NCI-H446 (cell line): Measurements from ENCODE around the gene LRRC47.
"Not testable (repeated sequence)": the region's sequence is repeated elsewhere in the genome, so short reads cannot be mapped to it uniquely, and the experiment has no call there.

Experiments used
- DNase-seq, 2 experiments: peaks; one replicate each; lab custom pipeline; 2025; lab: John Stamatoyannopoulos, UW

Gene LRRC47

GRCh38 chr1:3814771-3815561, 18.7 kb upstream of the LRRC47 start:
- no peak for DNase-seq

GRCh38 chr1:3814065-3814464, 17.8 kb upstream of the LRRC47 start:
- no peak for DNase-seq

GRCh38 chr1:3811595-3811911, 15.3 kb upstream of the LRRC47 start:
- DNase-seq, result no peak

DNA sequence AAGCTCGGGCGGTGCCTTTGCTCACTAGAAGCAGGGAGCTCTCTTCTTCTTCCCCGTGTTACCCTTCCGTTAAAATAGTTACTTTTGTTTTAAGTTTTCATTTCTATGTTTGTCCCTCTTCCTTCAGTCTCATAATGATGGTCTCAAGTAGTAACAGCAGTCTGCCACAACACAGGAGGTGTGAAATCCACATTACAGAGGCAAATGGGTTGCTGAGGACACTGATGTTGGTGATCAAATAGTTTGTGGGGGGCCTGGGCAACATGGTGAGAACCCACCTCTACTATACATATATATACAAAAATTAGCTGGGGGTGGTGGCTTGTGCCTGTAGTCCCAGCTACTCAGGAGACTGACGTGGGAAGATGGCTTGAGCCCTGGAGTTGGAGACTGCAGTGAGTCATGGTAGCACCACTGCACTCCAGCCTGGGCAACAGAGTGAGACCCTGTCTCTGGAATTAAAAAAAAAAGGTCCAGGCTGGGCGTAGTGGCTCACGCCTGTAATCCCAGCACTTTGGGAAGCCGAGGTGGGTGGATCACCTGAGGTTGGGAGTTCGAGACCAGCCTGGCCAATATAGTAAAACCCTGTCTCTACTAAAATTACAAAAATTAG, 14.0 kb upstream of the LRRC47 start:
- not testable (repeated sequence) for DNase-seq

GRCh38 chr1:3809680-3810079, 13.4 kb upstream of the LRRC47 start:
- DNase-seq, result no peak

- DNase-seq, result no peak
Measured at GRCh38 chr1:3807769-3808168, 11.5 kb upstream of the LRRC47 start.

DNA sequence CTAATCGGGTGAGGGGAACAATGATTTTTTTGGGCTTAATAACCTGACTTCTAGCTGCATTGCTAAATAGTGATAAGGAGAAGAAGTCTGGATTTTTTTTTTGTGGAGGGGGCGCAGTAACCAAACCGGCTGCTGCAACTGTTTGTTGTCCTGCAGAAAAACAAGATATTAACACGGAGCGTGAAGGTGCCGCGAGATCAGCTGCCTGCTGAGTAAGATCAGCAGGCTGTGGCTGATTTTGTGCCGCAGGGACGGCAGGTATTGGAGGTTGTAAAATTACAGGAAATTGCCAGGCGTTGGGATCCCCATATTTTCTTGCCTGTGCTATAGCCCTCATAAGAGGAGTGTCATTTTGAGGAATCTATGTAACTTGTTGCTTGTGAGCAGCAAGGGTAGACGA, 8.7 kb upstream of the LRRC47 start:
- no peak for DNase-seq

GRCh38 chr1:3804627-3804944, 8.3 kb upstream of the LRRC47 start:
- DNase-seq, result not testable (repeated sequence)

DNA sequence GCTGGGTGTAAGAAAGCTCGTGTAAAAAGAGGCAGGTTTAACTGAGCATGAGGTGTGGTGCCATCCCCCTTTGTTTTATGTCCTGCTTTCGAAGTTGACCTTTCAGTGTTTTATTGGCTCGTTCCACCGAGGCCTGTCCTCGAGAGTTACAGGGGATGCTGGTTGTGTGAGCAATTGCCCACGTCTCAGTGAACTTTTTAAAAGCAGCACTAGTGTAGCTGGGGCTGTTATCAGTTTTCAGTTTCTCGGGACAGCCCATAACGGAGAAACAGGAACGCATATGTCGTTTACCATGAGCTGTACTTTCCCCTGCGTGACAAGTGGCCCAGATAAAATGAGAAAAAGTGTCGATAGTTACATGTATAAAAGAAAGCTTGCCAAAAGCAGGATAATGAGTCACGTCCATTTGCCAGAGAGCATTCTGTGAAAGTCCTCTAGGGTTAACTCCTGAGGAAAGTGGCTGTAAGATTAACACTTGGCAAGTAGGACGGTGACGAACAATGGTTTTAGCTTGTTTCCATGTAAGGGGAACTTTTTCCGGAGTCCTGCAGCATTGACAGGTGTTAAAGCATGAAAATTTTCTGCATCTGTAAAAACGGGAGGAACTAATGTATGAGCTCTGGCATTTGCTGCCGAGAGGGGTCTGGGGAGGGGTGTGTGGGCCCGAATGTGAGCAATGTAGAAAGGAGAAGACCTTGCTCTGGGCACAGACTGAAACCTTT, 7.8 kb upstream of the LRRC47 start:
- no peak for DNase-seq

GRCh38 chr1:3800795-3801194, 4.5 kb upstream of the LRRC47 start:
- DNase-seq, result not testable (repeated sequence)

- no peak for DNase-seq
Measured at GRCh38 chr1:3799976-3800685, 3.8 kb upstream of the LRRC47 start.

DNA sequence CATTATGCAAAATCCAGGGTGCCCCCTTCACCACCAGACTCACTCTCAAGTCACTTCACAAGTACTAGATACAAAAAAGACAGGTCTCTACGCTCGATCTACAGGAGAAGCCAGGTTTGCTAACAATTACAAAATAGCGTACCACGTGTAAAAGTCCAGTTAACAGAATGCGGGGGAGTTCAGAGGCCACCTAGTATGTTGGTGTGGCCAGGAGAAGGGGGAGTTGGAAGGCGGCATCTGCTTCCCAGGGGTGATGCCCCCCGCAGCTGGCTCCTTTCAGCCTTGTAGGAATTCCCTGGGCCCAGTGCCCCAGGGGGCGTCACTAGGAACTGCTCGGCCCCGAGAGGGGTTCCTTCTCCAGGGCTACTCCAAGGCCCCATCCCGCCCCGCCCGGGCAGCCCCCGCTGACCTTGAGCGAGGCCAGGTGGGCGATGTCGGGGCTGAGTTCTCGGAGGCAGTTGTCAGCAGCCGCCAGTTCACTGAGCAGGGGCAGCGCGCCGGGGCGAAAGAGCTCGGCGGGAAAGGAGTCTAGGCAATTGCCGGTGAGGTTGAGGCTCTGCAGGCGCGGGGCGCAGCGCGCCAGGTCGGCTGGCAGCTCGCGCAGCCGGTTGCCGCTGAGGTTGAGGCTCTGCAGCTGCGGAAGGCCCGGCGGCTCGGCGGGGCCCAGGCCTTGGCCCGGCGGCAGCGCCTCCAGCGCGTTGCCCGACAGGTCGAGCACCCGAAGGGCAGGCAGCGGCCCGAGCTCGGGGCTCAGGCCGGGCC, 664 bp downstream of the LRRC47 start:
- no peak for DNase-seq

DNA sequence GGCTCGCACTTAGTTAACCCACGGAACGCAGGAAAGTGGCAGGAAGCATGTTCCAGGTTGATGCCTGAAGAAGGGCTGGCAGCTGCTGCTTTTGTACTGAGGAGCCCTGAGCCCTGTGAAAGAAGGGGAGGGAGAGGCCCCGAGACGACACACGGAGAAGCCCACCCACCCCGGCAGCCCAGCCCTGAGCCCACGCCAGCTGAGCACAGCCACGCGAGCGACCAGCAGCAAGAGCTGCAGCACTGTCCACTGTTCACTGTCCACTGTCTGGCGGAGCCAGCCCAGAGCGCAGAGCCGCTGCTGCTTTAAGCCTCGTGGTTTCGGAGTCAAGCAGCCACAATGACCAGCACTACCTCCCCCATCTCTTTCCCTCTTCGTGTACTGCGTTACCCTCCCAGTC, 5.3 kb downstream of the LRRC47 start:
- DNase-seq, result no peak

DNA sequence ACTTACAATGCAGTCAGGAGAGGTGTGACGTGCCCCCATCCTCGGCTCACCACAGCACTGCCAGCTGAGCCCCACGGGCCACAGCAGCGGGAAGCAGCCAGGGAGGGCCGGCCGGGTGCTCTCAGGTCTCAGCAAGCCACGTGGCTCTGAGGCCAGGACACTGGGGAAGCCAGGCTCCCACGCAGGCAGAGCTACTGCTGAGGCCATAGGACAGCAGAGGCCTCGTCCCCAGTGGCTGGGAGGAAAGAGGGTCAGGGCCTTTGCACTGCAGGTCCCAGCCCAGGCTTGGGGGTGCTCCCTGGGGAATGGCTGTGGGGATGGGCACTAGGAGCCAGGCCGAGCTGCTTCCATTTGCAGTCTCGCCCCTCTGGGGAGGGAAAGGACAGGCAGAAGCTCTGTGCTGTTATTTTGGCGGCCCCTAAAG, 5.8 kb downstream of the LRRC47 start:
- DNase-seq, result no peak

GRCh38 chr1:3789421-3790300, 6.6 kb downstream of the LRRC47 start:
- DNase-seq, result no peak

GRCh38 chr1:3788756-3789420, 7.4 kb downstream of the LRRC47 start:
- DNase-seq, result no peak

GRCh38 chr1:3787745-3788605, 8.3 kb downstream of the LRRC47 start:
- DNase-seq, result no peak

DNA sequence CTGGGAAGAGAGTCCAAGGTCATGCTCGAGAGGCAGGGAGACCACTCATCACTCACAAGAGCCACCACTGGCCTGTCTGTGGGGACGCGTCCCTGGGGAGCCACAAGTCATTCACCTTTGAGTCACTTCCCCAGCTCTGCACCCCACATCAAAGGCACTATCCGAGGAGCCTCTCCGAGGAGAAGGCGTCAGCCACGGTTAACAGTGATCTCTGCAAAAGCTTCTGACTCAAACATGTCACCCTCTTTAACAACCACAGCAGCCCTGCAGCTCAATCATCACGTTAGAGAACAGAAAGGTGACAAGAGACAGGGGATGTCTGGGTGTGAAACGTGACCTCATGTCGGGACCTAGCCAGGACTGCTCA, 9.0 kb downstream of the LRRC47 start:
- no peak for DNase-seq
